GM10266 (cell line): Measurements from ENCODE around the gene RAD50.
"Not testable (repeated sequence)": the region's sequence is repeated elsewhere in the genome, so short reads cannot be mapped to it uniquely, and the experiment has no call there.

Experiments
- DNase-seq: peaks from one replicate; pipeline ENCODE4 v3.0.0; 2012; ENCODE audit errors: extremely low spot score
- TF ChIP-seq, protein P1 (sequence below): IDR thresholded peaks from 2 replicates; pipeline ENCODE4 v1.5.1; 2012; ENCODE audit warnings: mild to moderate bottlenecking, low read depth; ENCODE audit not compliant: control insufficient read depth, insufficient read depth; ENCODE audit errors: missing control alignments

RAD50 gene

DNA sequence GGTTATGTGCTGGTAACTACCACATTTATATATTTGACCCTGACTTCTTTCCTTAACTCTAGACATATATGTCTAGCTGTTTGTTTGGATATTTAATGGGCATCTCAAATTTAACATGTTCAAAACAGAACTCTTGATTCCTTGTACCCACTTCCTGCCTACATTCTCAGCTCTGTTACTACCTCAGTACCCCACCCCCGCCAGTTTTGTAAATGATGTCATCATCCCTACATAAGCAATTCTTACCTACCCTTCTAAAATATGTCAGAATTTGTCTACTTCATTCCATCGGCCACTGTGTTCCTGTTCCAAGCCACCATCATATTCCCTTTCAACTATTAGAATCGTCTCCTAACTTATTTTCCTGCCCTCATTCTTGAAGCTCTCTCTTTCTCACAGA is 4.8 kb downstream of the RAD50 start:
- DNase-seq = no peak
- TF ChIP-seq, protein P1, sequence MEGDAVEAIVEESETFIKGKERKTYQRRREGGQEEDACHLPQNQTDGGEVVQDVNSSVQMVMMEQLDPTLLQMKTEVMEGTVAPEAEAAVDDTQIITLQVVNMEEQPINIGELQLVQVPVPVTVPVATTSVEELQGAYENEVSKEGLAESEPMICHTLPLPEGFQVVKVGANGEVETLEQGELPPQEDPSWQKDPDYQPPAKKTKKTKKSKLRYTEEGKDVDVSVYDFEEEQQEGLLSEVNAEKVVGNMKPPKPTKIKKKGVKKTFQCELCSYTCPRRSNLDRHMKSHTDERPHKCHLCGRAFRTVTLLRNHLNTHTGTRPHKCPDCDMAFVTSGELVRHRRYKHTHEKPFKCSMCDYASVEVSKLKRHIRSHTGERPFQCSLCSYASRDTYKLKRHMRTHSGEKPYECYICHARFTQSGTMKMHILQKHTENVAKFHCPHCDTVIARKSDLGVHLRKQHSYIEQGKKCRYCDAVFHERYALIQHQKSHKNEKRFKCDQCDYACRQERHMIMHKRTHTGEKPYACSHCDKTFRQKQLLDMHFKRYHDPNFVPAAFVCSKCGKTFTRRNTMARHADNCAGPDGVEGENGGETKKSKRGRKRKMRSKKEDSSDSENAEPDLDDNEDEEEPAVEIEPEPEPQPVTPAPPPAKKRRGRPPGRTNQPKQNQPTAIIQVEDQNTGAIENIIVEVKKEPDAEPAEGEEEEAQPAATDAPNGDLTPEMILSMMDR = no peak

DNA sequence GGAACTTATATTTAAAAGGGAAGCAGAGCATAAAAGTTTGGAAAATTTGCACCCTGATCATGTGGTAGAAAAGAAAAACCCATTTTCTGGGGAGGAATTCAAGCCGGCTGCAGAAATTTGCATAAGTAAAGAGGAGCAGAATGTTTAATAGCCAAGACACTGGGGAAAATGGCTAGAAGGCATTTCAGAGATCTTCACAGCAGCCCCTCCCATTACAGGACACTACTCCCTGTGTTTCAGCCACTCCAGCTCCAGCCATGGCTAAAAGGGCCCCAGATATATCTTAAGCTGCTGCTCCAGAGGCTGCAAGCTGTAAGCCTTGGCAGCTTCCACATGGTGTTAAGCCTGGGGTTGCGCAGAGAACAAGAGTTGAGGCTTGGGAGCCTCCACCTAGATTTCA is 7.8 kb downstream of the RAD50 start:
- not testable (repeated sequence) for DNase-seq

DNA sequence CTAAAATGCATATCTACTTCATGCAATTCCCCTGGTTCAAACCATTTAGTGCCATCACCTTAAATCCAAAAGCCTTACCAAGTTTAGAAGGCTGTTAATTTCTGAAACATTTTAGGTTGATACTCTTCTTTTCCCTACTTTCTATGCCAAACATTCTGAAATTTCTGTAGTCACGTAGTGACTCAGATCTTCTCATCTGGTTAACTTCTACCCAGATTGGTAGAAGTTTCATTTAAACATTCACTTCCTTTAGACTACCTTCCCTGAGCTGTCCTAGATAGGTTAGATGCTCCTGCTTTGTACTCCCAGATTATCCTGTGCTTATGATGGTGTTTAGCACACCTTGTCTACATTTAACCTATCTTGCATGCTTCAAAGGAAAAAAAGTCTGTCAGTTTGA is 9.9 kb downstream of the RAD50 start:
- TF ChIP-seq, protein P1 = no peak

DNA sequence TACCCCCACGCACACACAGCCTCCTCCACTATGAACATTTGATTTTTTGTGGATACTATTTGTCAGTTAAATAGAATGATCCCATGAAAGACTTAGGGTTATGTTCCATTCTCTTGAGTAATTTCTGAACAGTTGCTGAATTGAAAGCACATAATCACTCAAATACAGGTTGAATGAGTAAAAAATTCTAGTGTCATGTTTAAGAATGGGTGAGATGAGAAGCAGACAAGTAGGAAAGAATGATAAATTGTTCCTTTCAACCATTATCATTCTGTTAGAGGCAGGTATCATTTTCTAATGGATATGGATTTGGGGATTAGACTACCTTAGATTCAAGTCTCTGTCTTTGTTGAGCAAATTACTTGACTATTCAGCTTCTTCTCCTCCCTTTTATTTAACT is 19.3 kb downstream of the RAD50 start:
- TF ChIP-seq, protein P1 = no peak
- no peak for DNase-seq

More for the DNA sequence above, 9.9 kb downstream of the RAD50 start:
- no peak for DNase-seq

DNA sequence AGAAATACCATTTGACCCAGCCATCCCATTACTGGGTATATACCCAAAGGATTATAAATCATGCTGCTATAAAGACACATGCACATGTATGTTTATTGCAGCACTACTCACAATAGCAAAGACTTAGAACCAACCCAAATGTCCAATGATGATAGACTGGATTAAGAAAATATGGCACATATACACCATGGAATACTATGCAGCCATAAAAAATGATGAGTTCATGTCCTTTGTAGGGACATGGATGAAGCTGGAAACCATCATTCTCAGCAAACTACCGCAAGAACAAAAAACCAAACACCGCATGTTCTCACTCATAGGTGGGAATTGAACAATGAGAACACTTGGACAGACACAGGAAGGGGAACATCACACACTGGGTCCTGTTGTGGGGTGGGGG is 27.8 kb downstream of the RAD50 start:
- DNase-seq = not testable (repeated sequence)

DNA sequence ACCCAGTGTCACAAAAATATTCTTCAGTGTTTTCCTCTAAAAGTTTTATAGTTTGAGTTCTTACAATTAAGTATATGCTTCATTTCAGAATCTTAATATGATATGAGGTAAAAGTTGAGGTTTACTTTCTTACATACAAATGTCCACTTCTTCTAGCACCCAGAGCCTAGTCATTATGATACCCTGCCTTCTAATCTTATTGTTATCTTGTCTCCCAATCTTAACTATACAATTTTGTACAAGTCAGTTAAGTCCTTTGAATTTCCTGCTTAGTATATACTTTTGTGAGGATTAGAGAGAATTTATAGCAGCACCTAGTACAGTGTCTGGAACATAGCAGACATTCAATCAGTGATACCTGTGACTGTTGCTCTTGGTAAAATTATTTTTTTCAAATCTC is 29.3 kb downstream of the RAD50 start:
- TF ChIP-seq, protein P1 = no peak

GRCh38 chr5:132589467-132589866 is 32.7 kb downstream of the RAD50 start:
- DNase-seq = no peak
- TF ChIP-seq, protein P1 = no peak

More for the DNA sequence above, 29.3 kb downstream of the RAD50 start:
- DNase-seq = no peak

- DNase-seq = peak; percentile 18
These were observed 34.4 kb downstream of the RAD50 start for GRCh38 chr5:132591145-132591544.

More at GRCh38 chr5:132591145-132591544, 34.4 kb downstream of the RAD50 start:
- TF ChIP-seq, protein P1 = peak; percentile 52
